Left kidney (tissue), 2 donors: ENCODE results near the gene SLC39A9. TPM values are rescaled to one million over a fixed set of nuclear protein-coding genes. Genes with fewer than 3 reads are reported as not detected.
"Not testable (repeated sequence)": the region's sequence is repeated elsewhere in the genome, so short reads cannot be mapped to it uniquely, and the experiment has no call there.

ENCODE experiments used
- DNase-seq: peaks from one replicate; pipeline ENCODE4 v3.0.0-alpha.2; 2013
- polyA plus RNA-seq: library from polyadenylated mRNA; unstranded; fragments of 120-200 nt; gene quantifications from one replicate; pipeline ENCODE4 v1.2.1, GENCODE V29; 2013; ENCODE audit not compliant: insufficient read length

Gene SLC39A9
- polyA plus RNA-seq, 1 donor, result 93.1 TPM

- DNase-seq, result no peak
These were observed 32.4 kb upstream of the SLC39A9 start for GRCh38 chr14:69366069-69366468.

GRCh38 chr14:69366761-69367160, 31.7 kb upstream of the SLC39A9 start:
- no peak for DNase-seq

- DNase-seq, result no peak
These were observed 30.1 kb upstream of the SLC39A9 start for GRCh38 chr14:69368381-69368780.

GRCh38 chr14:69370061-69370460, 28.4 kb upstream of the SLC39A9 start:
- no peak for DNase-seq

GRCh38 chr14:69372146-69372545, 26.3 kb upstream of the SLC39A9 start:
- DNase-seq, result no peak

GRCh38 chr14:69373104-69373503, 25.4 kb upstream of the SLC39A9 start:
- no peak for DNase-seq

GRCh38 chr14:69374235-69374634, 24.3 kb upstream of the SLC39A9 start:
- DNase-seq, result no peak

GRCh38 chr14:69375182-69375581, 23.3 kb upstream of the SLC39A9 start:
- no peak for DNase-seq

GRCh38 chr14:69375722-69376121, 22.8 kb upstream of the SLC39A9 start:
- no peak for DNase-seq

GRCh38 chr14:69376439-69376838, 22.1 kb upstream of the SLC39A9 start:
- no peak for DNase-seq

GRCh38 chr14:69378274-69378673, 20.2 kb upstream of the SLC39A9 start:
- no peak for DNase-seq

- no peak for DNase-seq
These were observed 11.2 kb upstream of the SLC39A9 start for GRCh38 chr14:69387311-69387710.

GRCh38 chr14:69391400-69391799, 7.1 kb upstream of the SLC39A9 start:
- DNase-seq, result not testable (repeated sequence)

GRCh38 chr14:69392481-69392880, 6.0 kb upstream of the SLC39A9 start:
- DNase-seq, result no peak

GRCh38 chr14:69395929-69396328, 2.6 kb upstream of the SLC39A9 start:
- DNase-seq, result no peak

GRCh38 chr14:69398818-69399210, 322 bp downstream of the SLC39A9 start:
- no peak for DNase-seq

GRCh38 chr14:69399750-69400149, 1.3 kb downstream of the SLC39A9 start:
- no peak for DNase-seq

- DNase-seq, result no peak
These were observed 1.7 kb downstream of the SLC39A9 start for GRCh38 chr14:69400154-69400553.

GRCh38 chr14:69401841-69402240, 3.3 kb downstream of the SLC39A9 start:
- no peak for DNase-seq

- no peak for DNase-seq
These were observed 6.0 kb downstream of the SLC39A9 start for GRCh38 chr14:69404478-69404877.

- no peak for DNase-seq
These were observed 6.4 kb downstream of the SLC39A9 start for GRCh38 chr14:69404883-69405282.

GRCh38 chr14:69405762-69406161, 7.3 kb downstream of the SLC39A9 start:
- no peak for DNase-seq

GRCh38 chr14:69408331-69408960, 10.0 kb downstream of the SLC39A9 start:
- DNase-seq, result no peak

GRCh38 chr14:69413483-69413882, 15.0 kb downstream of the SLC39A9 start:
- no peak for DNase-seq

GRCh38 chr14:69416087-69416486, 17.6 kb downstream of the SLC39A9 start:
- not testable (repeated sequence) for DNase-seq
